NCI-H1417 (cell line): ENCODE results near the gene B3GALT5.

Source experiments
- DNase-seq, 3 experiments: peaks; one replicate each; lab custom pipeline; 2025; lab: John Stamatoyannopoulos, UW

Gene B3GALT5

DNA sequence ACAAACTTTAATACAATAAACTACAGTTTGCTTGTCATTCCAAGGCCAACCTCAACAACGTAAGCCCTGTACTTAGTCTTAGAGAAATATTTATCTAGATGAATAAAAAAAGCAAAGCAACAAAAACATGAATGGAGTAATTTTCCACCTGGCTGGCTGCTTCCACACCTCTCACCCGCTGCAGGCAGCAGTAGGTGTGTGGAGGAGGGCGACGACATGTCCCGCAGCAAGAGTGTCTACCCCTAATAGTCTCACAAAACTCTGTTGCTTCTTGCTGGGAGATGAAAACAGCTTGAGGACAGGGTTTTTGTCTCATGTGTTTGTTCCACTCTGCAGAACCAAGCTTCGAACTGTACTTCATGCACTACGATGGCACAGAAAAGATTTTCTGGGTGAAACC lies 83.5 kb downstream of the B3GALT5 start:
- DNase-seq: no peak

DNA sequence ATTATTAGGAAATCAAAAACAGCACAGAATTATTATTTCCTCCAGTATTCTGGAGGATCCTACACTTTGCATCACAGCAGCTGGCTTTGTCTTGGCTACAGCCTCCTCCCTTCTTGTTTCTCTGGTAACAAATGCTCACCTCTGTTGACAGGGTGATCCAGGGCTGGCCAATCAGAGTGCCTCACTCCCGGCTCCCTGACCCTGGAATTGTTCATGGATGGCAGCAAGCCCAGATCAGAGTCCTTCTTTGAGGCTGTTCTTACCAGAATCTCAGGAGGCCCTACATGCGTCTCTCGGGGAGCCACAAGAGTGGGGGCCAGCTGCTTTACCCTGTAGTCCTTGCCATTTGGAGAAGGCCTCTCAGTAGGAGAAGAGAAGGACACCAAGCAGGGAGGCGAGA lies 83.9 kb downstream of the B3GALT5 start:
- DNase-seq: peak in 2 of 3 experiments; percentile 28 to 66

DNA sequence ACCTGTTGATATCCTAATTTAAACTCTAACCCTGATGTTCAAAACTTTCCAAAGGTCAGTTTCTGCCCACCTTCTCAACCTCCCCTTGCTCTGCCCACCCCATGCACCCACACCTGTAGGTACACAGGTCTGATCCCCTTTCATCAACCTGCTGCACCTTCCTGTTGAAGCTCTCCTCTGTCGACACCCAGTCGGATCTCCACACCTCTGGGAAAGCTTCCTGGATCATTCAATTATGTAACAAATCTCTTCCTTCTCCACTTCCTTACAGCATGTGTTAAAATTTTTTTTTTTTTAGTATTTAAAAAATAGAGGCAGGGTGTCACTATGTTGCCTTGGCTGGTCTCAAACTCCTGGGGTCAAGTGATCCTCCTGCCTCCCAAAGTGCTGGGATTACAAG lies 87.6 kb downstream of the B3GALT5 start:
- no peak for DNase-seq

DNA sequence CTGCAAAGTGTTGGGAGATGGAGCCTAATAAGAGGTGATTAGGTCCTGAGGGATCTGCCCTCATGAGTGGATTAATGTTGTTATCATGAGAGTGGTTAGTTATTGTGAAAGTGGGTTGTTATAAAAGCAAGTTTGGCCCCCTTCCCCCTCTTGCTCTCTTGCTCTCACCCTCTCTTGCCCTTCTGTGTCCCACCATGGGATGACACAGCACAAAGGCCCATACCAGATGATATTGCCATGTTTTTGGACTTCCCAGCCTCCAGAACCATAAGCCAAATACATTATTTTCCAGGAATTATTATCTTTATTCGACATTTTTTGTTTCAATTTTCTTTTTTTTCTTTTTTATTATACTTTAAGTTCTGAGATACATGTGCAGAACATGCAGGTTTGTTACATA lies 90.8 kb downstream of the B3GALT5 start:
- no peak for DNase-seq

DNA sequence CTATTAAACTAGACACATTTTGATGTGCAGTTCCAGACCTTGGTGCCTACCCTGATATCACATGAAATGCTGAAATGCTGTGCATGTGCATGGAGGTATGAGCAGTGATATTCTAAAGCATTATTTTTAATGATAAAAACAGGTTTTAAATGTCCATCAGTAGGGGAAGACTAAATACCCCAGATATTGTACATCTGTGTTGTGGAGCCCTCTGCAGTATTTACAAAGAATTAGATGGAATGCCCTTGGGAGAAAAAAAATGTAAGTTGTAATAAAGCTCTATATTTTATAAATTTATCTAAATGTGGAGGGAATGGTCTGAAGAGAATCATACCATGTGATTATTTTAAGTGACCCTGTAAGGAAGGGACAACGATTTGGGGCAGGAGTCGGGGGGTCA lies 93.1 kb downstream of the B3GALT5 start:
- no peak for DNase-seq

DNA sequence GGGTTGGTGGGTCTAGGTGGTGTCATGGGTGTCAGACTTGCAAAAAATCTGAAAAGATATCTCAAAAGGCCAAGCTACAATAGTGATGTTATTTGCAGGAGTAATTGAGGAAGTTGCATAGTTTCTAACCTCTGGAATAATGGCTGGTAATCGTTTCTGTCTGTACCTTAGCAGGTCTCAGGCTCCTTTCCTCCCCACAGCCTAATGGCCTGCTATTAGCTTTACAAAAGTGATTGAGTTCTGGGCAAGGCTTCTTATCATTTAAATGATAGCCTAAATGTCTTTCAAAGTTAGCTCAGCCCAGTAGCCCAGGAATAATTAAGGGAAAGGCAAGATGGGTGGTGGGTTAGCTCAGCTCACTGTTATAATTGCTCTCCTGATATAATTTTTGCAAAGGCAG lies 94.6 kb downstream of the B3GALT5 start:
- DNase-seq: no peak

DNA sequence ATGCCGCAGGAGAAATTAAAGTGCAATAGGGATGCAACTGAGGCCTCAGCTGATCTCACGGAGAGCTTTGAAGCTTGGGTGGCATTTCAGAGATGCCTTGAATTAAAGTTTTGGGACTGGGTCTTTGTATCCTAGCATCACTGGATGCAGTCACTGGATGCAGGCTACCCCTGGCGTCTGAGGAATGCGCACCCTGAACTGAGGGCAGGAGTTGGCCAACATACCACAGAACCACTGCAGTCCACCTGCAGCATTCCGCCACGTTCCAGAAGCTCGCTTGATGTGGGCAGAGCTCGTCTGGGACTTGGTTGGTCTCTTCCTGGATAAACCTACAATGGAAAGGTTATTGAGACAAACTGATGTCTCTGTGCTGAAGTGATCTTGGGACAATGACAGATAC lies 98.1 kb downstream of the B3GALT5 start:
- no peak for DNase-seq

DNA sequence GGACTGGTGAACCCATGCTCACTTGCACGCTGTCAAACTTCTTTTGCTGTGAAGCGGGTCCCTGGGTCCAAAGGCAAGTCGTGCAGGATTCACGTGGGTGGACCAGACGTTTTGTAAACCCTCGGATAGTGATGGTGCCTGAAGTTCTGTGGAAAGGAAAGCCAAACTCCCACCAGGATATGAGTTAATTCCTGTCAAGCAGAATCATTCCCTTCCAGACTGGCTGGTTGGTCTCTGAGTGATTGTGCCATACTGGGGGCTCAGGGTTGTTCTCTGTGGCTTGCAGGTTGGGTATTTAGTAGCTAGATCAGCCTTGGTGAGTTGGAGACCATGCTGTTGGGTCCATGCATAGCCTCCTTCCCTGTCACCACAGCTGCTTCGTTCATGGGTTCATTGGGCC lies 99.5 kb downstream of the B3GALT5 start:
- no peak for DNase-seq

DNA sequence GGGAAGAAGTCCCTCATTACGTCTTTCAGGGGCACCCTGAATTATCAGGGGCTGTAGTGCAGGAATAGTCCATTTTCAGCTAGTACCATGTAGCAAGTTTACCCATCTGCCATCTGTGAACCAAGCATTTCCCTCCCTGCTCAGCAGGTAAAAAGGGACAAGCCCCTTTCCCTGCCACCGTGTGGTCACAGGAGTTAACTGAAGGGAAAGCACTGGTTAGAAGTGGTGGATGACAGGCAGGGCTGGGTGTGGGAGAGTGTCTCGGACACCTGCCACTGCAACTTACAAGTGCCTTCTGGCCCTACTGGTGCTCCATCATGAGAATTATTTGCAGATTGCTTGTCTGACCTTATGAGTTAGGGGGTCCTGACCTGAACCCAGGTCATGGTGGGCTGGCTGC lies 100.2 kb downstream of the B3GALT5 start:
- peak; percentile 14 to 53 (median 33) for DNase-seq

DNA sequence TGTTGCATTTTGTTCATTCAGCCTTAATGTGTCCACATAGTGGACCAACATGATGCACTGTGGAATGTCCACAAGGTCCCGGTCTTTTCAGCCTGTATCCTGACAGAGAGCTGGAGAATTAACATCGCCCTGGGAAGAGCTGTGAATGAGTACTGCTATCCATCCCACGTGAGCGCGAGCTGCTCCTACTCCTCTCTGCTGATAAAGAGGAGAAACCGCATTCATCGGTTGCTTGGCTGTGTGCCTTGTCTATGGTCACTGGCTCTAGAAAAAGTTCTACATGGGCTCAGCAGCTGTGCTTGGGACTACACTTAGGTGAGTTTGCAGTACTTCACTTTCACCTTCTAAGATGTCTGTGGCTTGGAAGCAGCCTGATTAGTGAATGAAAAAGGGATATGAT lies 101.2 kb downstream of the B3GALT5 start:
- DNase-seq: no peak

DNA sequence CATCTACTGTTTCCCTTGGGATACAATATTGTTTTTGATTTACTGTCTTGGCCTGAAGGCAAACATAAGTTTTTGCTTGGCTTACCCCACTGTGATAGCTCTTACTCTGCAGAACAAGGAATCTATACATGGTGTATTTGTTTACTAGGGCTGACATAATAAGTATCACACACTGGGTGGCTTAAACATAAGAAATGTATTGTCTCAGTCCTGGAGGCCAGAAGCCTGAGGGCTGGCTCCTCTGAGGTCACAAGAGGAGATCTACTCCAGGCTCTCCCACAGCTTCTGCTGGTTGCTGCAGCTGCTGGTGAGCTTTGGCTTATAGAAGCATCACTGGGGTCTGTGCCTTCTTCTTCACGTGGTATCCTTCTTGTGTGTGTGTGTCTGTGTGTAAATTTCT lies 101.6 kb downstream of the B3GALT5 start:
- DNase-seq: no peak

DNA sequence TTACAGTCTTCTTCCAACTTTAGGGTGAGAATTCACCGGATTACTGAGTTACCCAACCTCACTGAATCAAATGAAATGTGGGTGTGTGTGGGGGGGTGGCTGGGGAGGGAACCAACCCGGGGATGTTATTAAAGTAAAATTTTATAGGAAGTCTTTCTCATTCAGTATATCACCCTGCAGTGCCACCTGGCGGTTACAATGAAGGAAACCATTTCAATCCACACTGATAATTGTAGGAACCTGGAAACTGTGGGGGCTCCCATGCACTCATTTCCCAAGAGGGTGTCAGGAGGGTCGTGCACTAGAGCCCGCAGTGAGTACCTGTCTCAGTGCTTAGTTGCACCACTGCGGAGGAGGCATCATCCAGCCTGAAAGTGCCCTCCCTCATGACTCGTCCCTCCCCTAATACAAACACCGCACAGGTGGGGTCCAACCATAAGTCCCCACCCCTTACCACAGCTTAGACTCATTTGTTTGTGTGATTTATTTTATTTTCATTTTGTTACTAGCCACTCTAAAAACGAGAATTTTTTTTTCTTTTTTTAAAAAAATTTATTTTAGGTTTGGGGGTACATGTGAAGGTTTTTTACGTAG lies 103.2 kb downstream of the B3GALT5 start:
- DNase-seq: peak; percentile 44 to 82 (median 56)

DNA sequence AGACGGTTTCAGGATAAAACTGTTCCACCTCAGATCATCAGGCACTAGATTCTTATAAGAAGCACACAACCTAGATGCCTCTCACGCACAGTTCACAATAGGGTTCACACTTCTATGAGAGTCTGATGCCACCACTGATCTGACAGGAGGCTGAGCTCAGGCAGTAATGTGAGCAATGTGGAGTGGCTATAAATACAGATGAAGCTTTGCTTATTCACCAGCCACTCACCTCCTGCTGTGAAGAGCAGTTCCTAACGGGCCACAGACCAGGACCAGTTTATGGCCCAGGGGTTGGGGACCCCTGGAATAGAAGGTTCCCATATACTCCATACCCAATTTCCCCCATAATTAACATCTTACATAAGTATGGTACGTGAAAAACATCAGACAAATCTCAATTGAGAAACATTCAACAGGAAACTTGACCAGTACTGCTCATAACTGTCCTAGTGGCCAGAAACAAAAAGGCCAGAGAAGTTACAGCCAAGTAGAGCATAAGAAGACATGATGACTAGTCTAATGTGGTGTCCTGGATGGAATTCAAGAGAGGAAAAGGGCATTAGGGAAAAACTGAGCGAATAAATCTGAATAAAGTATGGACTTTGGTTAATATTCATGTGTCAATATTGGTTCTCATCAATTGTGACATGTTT lies 107.5 kb downstream of the B3GALT5 start:
- peak in 1 of 3 experiments; percentile 33 for DNase-seq

DNA sequence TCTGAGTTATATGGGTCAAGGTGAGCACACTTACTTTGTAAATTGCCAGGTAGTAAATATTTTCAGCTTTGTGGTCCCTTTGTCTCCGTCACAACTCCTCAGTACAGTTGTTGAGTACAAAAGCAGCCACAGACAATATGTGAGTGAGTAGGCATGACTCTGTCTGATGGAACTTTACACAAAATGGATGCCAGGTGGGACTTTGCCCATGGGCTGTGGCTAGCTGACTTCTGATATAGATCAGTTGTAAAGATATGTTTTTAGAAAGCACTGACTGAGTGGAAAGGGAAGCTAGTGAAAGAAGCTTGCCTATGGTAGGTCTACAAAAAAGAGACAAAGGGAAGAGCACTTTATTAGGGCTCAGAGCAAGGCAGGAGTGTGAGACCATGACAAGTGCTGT lies 109.1 kb downstream of the B3GALT5 start:
- no peak for DNase-seq
